ENCODE results near the gene FHIT. TPM values are rescaled to one million over a fixed set of nuclear protein-coding genes. Genes with fewer than 3 reads are reported as not detected.

Gene FHIT
- total and polyA plus RNA-seq, 2 of the 4 experiments (the other 2 are of a cell fraction): 0.07 TPM; not detected in 1

- Histone ChIP-seq H3K9me3 (ENCODE audit: control insufficient read depth, insufficient read depth, low read length) (0 out of 2 replicates have a peak, but pooled peaks cover 2% of the 10 kb centered on the region), H2BK120ac (ENCODE audit: low read depth, low read length) (no peak overlapping the region), H4K20me1 (ENCODE audit: insufficient read depth, low read length) (no peaks in the 10 kb centered on the region), H3K18ac (ENCODE audit: low read depth, low read length) (no peak overlapping the region), H3K4me1 (ENCODE audit: control insufficient read depth, insufficient read depth, low read length) (no peaks in the 10 kb centered on the region; the same call in 1 of the 2 replicates), H3K27ac (ENCODE audit: insufficient read depth, low read length) (no peak overlapping the region), H3K4me3 (ENCODE audit: insufficient read depth, low read depth, low read length) (no peak overlapping the region), H3K9me1 (ENCODE audit: insufficient read depth, low read length) (no peaks in the 10 kb centered on the region), H4K8ac (ENCODE audit: low read depth in 2 of 2, low read length in 2 of 2) (no peak overlapping the region), H3K23ac (ENCODE audit: low read depth, low read length) (no peak overlapping the region), H3K27me3 (ENCODE audit: control insufficient read depth, insufficient read depth, low read length) (no peaks in the 10 kb centered on the region), H3K9ac (ENCODE audit: low read depth, low read length) (no peak overlapping the region), H2BK15ac (ENCODE audit: low read depth, low read length) (no peak overlapping the region), H3K4me2 (ENCODE audit: low read depth, low read length) (no peak overlapping the region), H3K56ac (ENCODE audit: extremely low read depth, insufficient read depth, low read length) (no peak overlapping the region), H4K5ac (ENCODE audit: low read depth, low read length) (no peak overlapping the region), H3K4ac (ENCODE audit: low read depth, low read length) (no peak overlapping the region), H2BK20ac (ENCODE audit: low read depth, low read length) (no peak overlapping the region), H3K79me1 (ENCODE audit: low read depth in 1 of 2, low read length in 2 of 2) (no peaks in the 10 kb centered on the region), H4K91ac (ENCODE audit: insufficient read depth, low read depth, low read length) (no peak overlapping the region), H3K36me3 (ENCODE audit: control insufficient read depth, insufficient read depth, low read length) (no peaks in the 10 kb centered on the region), H2AK9ac (replicated peaks; ENCODE audit: low read depth, low read length, poor library complexity) (no peak overlapping the region), H2BK5ac (ENCODE audit: low read depth, low read length, poor library complexity, severe bottlenecking) (no peak overlapping the region), H3K14ac (replicated peaks; ENCODE audit: low read depth, low read length) (no peak overlapping the region), H2AFZ (replicated peaks; ENCODE audit: low read length, poor library complexity) (no peak overlapping the region), H2AK5ac (ENCODE audit: low read depth, low read length) (no peak overlapping the region)
- in situ Hi-C loops (cut with MboI; ENCODE audit: low sequenced_read_pairs) (no loop called here), dilution Hi-C loops (cut with HindIII; ENCODE audit: low sequenced_read_pairs, unreplicated experiment) (no loop called here), intact Hi-C loops (cut with micrococcal nuclease) (loop anchor here (10.0 kb wide), 2 partner anchors 739 to 1099 kb away; no protein-coding TSS in a partner anchor)
- WGBS, 2 experiments (ENCODE audit: extremely low coverage in 2 of 2, insufficient read length in 1 of 2): no CpG with 5 or more reads among the region's 6 CpGs
- CTCF ChIA-PET: no interaction called here
- DNase-seq (no peak), ATAC-seq (ENCODE audit: low read depth) (no peak; the same call in 1 of the 2 replicates)
- TF ChIP-seq POLR2A (IDR thresholded peaks at IDR 0.05; ENCODE audit: low read depth, low read length) (no peak), ELK1 (IDR thresholded peaks at IDR 0.05; ENCODE audit: borderline replicate concordance, low read depth, low read length) (no peak), SMC3 (IDR thresholded peaks at IDR 0.05; ENCODE audit: low read depth, low read length) (no peak), CHD1 (IDR thresholded peaks at IDR 0.05; ENCODE audit: low read depth, low read length) (no peak), MAFK (IDR thresholded peaks at IDR 0.05; ENCODE audit: low read depth, low read length) (no peak), RAD21 (IDR thresholded peaks at IDR 0.05; ENCODE audit: low read length) (no peak), NFE2L2 (IDR thresholded peaks at IDR 0.05; ENCODE audit: low read depth, low read length) (no peak), BHLHE40 (IDR thresholded peaks at IDR 0.05; ENCODE audit: low read depth, low read length) (no peak), RCOR1 (IDR thresholded peaks at IDR 0.05; ENCODE audit: insufficient replicate concordance, low read length) (no peak), CEBPB (IDR thresholded peaks at IDR 0.05; ENCODE audit: low read depth, low read length) (no peak), RFX5 (IDR thresholded peaks at IDR 0.05; ENCODE audit: low read depth, low read length) (no peak), MAZ (IDR thresholded peaks at IDR 0.05; ENCODE audit: borderline replicate concordance, low read depth, low read length) (no peak), MXI1 (IDR thresholded peaks at IDR 0.05; ENCODE audit: borderline replicate concordance, low read depth, low read length) (no peak), FOS (IDR thresholded peaks at IDR 0.05; ENCODE audit: low read depth, low read length) (no peak)
- TF ChIP-seq, protein P1, sequence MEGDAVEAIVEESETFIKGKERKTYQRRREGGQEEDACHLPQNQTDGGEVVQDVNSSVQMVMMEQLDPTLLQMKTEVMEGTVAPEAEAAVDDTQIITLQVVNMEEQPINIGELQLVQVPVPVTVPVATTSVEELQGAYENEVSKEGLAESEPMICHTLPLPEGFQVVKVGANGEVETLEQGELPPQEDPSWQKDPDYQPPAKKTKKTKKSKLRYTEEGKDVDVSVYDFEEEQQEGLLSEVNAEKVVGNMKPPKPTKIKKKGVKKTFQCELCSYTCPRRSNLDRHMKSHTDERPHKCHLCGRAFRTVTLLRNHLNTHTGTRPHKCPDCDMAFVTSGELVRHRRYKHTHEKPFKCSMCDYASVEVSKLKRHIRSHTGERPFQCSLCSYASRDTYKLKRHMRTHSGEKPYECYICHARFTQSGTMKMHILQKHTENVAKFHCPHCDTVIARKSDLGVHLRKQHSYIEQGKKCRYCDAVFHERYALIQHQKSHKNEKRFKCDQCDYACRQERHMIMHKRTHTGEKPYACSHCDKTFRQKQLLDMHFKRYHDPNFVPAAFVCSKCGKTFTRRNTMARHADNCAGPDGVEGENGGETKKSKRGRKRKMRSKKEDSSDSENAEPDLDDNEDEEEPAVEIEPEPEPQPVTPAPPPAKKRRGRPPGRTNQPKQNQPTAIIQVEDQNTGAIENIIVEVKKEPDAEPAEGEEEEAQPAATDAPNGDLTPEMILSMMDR (conservative IDR thresholded peaks at IDR 0.05; ENCODE audit: low read depth, low read length): no peak
- TF ChIP-seq, protein P2, sequence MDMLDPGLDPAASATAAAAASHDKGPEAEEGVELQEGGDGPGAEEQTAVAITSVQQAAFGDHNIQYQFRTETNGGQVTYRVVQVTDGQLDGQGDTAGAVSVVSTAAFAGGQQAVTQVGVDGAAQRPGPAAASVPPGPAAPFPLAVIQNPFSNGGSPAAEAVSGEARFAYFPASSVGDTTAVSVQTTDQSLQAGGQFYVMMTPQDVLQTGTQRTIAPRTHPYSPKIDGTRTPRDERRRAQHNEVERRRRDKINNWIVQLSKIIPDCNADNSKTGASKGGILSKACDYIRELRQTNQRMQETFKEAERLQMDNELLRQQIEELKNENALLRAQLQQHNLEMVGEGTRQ (IDR thresholded peaks at IDR 0.05; ENCODE audit: low read depth, low read length): no peak
- BruUV-seq (replicated peaks): no TSS peak
- POLR2A ChIA-PET (ENCODE audit: unreplicated experiment): no interaction called here
Observed at GRCh38 chr3:60313951-60314461, 937.2 kb downstream of the FHIT start.
